Measurements from ENCODE around the gene EIF4E3.

Gene EIF4E3

DNA sequence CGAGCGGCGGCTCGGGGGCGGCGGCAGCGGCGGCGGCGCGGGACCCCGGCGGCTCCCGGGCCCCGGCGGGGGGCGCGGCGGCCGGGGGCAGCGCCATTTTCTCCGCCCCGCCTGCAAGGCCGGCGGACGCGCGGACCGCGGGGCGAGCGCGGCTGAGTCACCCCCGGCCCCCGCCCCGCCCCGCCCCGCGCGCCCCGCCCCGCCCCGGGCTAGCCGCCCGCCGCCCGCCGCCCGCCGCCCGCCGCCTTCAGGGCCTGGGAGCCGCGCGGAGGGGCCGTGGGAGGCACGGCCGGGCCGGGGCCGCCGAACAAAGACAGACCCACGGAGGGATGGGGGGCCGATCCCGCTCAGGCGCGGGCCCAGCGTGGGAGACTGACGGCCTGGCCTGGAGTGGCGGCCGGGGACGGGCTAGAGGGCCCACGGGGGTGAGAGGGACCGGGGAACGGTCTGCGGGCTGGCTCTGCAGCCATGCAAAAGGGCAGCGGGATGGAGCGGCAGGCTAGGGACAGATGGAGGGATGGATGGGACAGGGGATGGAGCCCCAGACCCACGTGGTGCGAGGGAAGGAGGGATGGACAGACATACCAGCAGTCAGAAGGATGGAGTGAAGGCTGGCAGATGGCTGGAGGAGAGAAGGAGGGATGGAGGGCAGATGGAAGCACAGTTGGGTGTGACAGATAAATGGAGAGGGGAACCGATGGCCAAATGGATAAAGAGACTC, at the start of gene EIF4E3:
EIF4E3 (minus strand) TSS at position 132 of the 721 bp plus-strand sequence; CDS start at position 97, 35 bp downstream.
- in situ Hi-C loops (cut with MboI; ENCODE audit: low sequenced_read_pairs, unreplicated experiment) = no loop called here
- TF ChIP-seq, protein P1, sequence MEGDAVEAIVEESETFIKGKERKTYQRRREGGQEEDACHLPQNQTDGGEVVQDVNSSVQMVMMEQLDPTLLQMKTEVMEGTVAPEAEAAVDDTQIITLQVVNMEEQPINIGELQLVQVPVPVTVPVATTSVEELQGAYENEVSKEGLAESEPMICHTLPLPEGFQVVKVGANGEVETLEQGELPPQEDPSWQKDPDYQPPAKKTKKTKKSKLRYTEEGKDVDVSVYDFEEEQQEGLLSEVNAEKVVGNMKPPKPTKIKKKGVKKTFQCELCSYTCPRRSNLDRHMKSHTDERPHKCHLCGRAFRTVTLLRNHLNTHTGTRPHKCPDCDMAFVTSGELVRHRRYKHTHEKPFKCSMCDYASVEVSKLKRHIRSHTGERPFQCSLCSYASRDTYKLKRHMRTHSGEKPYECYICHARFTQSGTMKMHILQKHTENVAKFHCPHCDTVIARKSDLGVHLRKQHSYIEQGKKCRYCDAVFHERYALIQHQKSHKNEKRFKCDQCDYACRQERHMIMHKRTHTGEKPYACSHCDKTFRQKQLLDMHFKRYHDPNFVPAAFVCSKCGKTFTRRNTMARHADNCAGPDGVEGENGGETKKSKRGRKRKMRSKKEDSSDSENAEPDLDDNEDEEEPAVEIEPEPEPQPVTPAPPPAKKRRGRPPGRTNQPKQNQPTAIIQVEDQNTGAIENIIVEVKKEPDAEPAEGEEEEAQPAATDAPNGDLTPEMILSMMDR (IDR thresholded peaks at IDR 0.05; ENCODE audit: borderline replicate concordance, control extremely low read depth, extremely low read depth, insufficient read depth, missing control alignments) = no peak
- peak; percentile 80 for DNase-seq (ENCODE audit: low spot score)

GRCh38 chr3:71771884-71772283, 46.7 kb upstream of the EIF4E3 start:
- DNase-seq (ENCODE audit: low spot score) = no peak
- TF ChIP-seq, protein P1 (IDR thresholded peaks at IDR 0.05; ENCODE audit: borderline replicate concordance, control extremely low read depth, extremely low read depth, insufficient read depth, missing control alignments) = no peak
- in situ Hi-C loops (cut with MboI; ENCODE audit: low sequenced_read_pairs, unreplicated experiment) = no loop called here

DNA sequence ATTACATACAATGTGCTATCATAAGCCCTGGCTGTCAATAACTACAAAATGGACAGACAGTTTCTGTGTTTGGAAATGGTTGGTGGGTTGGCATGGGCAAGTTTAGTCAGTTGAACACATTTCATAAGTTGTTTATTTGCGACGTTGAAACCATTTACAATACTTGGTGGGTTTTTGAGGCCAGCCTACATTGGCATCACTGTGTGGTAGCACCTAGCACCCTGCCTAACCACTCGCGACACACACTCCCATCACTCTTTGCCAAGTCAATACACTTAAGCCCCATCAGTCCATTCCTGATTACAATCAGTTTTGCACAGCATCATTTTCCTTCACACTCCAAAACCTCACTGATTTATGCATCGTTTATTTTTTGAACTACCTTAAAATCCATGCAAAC, 45.9 kb upstream of the EIF4E3 start:
- DNase-seq (ENCODE audit: low spot score) = no peak
- in situ Hi-C loops (cut with MboI; ENCODE audit: low sequenced_read_pairs, unreplicated experiment) = no loop called here
- TF ChIP-seq, protein P1 (IDR thresholded peaks at IDR 0.05; ENCODE audit: borderline replicate concordance, control extremely low read depth, extremely low read depth, insufficient read depth, missing control alignments) = no peak

DNA sequence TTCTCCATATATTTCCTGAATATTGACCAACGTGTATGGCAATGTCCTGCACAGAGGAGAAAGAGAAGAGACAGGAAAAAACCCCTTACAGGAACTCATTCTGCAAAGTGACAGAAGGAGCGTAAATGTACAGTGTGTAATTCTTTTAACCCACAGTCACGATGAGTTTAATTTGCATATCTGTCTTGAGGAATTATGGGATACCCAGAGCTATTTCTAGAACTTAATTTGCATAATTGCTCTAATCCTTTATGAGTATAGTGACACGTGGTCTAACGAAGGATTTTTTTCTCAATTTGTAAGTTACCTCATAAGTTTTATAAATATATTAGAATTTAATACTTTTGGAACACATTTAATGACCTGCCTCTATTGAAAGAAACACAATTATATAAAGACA, 38.2 kb upstream of the EIF4E3 start:
- no peak for DNase-seq (ENCODE audit: low spot score)
- in situ Hi-C loops (cut with MboI; ENCODE audit: low sequenced_read_pairs, unreplicated experiment) = no loop called here
- TF ChIP-seq, protein P1 (IDR thresholded peaks at IDR 0.05; ENCODE audit: borderline replicate concordance, control extremely low read depth, extremely low read depth, insufficient read depth, missing control alignments) = no peak

GRCh38 chr3:71760140-71760539, 34.9 kb upstream of the EIF4E3 start:
- DNase-seq (ENCODE audit: low spot score) = no peak
- in situ Hi-C loops (cut with MboI; ENCODE audit: low sequenced_read_pairs, unreplicated experiment) = no loop called here

GRCh38 chr3:71759401-71759800, 34.2 kb upstream of the EIF4E3 start:
- TF ChIP-seq, protein P1 (IDR thresholded peaks at IDR 0.05; ENCODE audit: borderline replicate concordance, control extremely low read depth, extremely low read depth, insufficient read depth, missing control alignments) = no peak
- DNase-seq (ENCODE audit: low spot score) = no peak
- in situ Hi-C loops (cut with MboI; ENCODE audit: low sequenced_read_pairs, unreplicated experiment) = no loop called here

More at GRCh38 chr3:71760140-71760539, 34.9 kb upstream of the EIF4E3 start:
- TF ChIP-seq, protein P1 (IDR thresholded peaks at IDR 0.05; ENCODE audit: borderline replicate concordance, control extremely low read depth, extremely low read depth, insufficient read depth, missing control alignments) = no peak
